Stimulated activated CD4-positive, alpha-beta T cell treated with anti-CD3 and anti-CD28 coated beads, TNF-alpha, amount 100 ng/mL, for 48 hours (primary cell): Measurements from ENCODE around the gene AHCYL2.
A peak's percentile ranks its signal among the peaks of the same experiment; 100 is the strongest.
"Not testable (repeated sequence)": the region's sequence is repeated elsewhere in the genome, so short reads cannot be mapped to it uniquely, and the experiment has no call there.

Source experiments
- DNase-seq, 3 donors: peaks; one replicate each; pipeline ENCODE4 v3.0.0-alpha.2; 2020; ENCODE audit warnings: low read depth in 3 of 3

The AHCYL2 gene

GRCh38 chr7:129351320-129351719 lies 126.5 kb downstream of the AHCYL2 start:
- DNase-seq = no peak

- not testable (repeated sequence) for DNase-seq
These were observed 128.3 kb downstream of the AHCYL2 start for GRCh38 chr7:129353104-129353503.

GRCh38 chr7:129354428-129355157 lies 129.8 kb downstream of the AHCYL2 start:
- DNase-seq = no peak

- DNase-seq = no peak
These were observed 131.3 kb downstream of the AHCYL2 start for GRCh38 chr7:129356176-129356575.

- DNase-seq = no peak
These were observed 134.3 kb downstream of the AHCYL2 start for GRCh38 chr7:129359176-129359575.

GRCh38 chr7:129359638-129360037 lies 134.8 kb downstream of the AHCYL2 start:
- DNase-seq = no peak

- no peak for DNase-seq
These were observed 136.9 kb downstream of the AHCYL2 start for GRCh38 chr7:129361771-129362170.

- DNase-seq = no peak
These were observed 137.7 kb downstream of the AHCYL2 start for GRCh38 chr7:129362496-129362895.

GRCh38 chr7:129367349-129367699 lies 142.5 kb downstream of the AHCYL2 start:
- DNase-seq = no peak

- peak; percentile 57 to 71 (median 64) for DNase-seq
These were observed 143.0 kb downstream of the AHCYL2 start for GRCh38 chr7:129367700-129368388.

GRCh38 chr7:129368389-129368986 lies 143.7 kb downstream of the AHCYL2 start:
- peak in 1 of 3 donors; percentile 4 for DNase-seq

- not testable (repeated sequence) for DNase-seq
These were observed 144.6 kb downstream of the AHCYL2 start for GRCh38 chr7:129369447-129369846.

GRCh38 chr7:129370812-129371211 lies 146.0 kb downstream of the AHCYL2 start:
- no peak for DNase-seq

- no peak for DNase-seq
These were observed 146.7 kb downstream of the AHCYL2 start for GRCh38 chr7:129371487-129371886.

GRCh38 chr7:129373651-129374428 lies 149.0 kb downstream of the AHCYL2 start:
- DNase-seq = no peak

GRCh38 chr7:129375141-129375938 lies 150.5 kb downstream of the AHCYL2 start:
- DNase-seq = no peak

GRCh38 chr7:129376076-129376777 lies 151.4 kb downstream of the AHCYL2 start:
- DNase-seq = peak in 2 of 3 donors; percentile 23 to 69

- DNase-seq = no peak
These were observed 152.2 kb downstream of the AHCYL2 start for GRCh38 chr7:129376778-129377700.

GRCh38 chr7:129381710-129382484 lies 157.1 kb downstream of the AHCYL2 start:
- DNase-seq = no peak
